RWPE2 (cell line): ENCODE measurements around the gene WDR64.

Source experiments
- ATAC-seq: fragments of 200-7000 bp; cut with Tn5 transposase; 3 replicates; pipeline ENCODE4 v1.9.1; 2021; ENCODE audit warnings: low read depth
- DNase-seq: peaks from one replicate; pipeline ENCODE4 v3.0.0-alpha.2; 2020; ENCODE audit warnings: low spot score
- H3K27ac ChIP-seq: fragments of 450-650 bp; 2 replicates; pipeline ENCODE4 v1.5.1; 2017; ENCODE audit warnings: mild to moderate bottlenecking; ENCODE audit not compliant: poor library complexity, severe bottlenecking
- H3K27me3 ChIP-seq: fragments of 250-450 bp; sonication (Bioruptor Pico); 2 replicates; pipeline ENCODE4 v1.5.1; 2021; ENCODE audit warnings: mild to moderate bottlenecking, moderate library complexity; ENCODE audit not compliant: insufficient read depth, poor library complexity, severe bottlenecking
- H3K36me3 ChIP-seq: fragments of 250-450 bp; sonication (Bioruptor Pico); 2 replicates; pipeline ENCODE4 v1.5.1; 2020; ENCODE audit warnings: low read depth, mild to moderate bottlenecking, moderate library complexity
- H3K4me1 ChIP-seq: fragments of 250-450 bp; sonication (Bioruptor Pico); 2 replicates; pipeline ENCODE4 v1.5.1; 2021; ENCODE audit warnings: mild to moderate bottlenecking, moderate library complexity; ENCODE audit not compliant: insufficient read depth, poor library complexity, severe bottlenecking
- H3K4me3 ChIP-seq: fragments of 250-450 bp; sonication (Bioruptor Pico); 2 replicates; pipeline ENCODE4 v1.5.1; 2021; ENCODE audit warnings: mild to moderate bottlenecking, moderate library complexity; ENCODE audit not compliant: severe bottlenecking
- H3K9me3 ChIP-seq: fragments of 250-450 bp; sonication (Bioruptor Pico); 2 replicates; pipeline ENCODE4 v1.5.1; 2021; ENCODE audit warnings: mild to moderate bottlenecking, moderate library complexity; ENCODE audit not compliant: severe bottlenecking
- CTCF ChIP-seq: fragments of 450-650 bp; IDR thresholded peaks from one replicate; pipeline ENCODE4 v1.5.1; 2017; ENCODE audit warnings: mild to moderate bottlenecking, moderate library complexity; ENCODE audit not compliant: poor library complexity, severe bottlenecking

The WDR64 gene

DNA sequence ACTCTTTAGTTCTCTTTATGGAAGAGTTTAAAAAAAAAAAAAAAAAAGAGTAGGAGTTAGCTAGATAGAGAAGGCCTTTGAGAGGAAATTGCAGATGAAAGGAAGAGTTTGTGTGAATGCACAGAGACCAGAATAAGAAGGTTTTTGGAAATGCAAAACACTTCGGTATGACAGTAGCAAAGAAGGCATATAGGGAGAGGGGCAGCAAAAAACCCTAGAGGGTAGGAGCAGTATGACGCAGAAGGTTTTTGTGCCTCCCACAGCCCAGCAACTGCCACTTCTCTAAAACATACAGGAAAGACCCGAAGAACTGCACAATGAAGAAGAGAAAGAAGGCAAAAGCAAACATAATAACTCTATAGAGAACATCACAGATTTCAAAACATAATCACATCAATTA lies 84.3 kb downstream of the WDR64 start:
- H3K36me3 ChIP-seq, result no peaks in the 10 kb centered on the region
- no peak for TF ChIP-seq CTCF
- no peak overlapping the region for H3K27ac ChIP-seq
- DNase-seq (no peak), ATAC-seq (no peak)
- no peaks in the 10 kb centered on the region for H3K4me1 ChIP-seq
- no peaks in the 10 kb centered on the region for H3K9me3 ChIP-seq
- H3K4me3 ChIP-seq, result no peak overlapping the region
- no peaks in the 10 kb centered on the region for H3K27me3 ChIP-seq

DNA sequence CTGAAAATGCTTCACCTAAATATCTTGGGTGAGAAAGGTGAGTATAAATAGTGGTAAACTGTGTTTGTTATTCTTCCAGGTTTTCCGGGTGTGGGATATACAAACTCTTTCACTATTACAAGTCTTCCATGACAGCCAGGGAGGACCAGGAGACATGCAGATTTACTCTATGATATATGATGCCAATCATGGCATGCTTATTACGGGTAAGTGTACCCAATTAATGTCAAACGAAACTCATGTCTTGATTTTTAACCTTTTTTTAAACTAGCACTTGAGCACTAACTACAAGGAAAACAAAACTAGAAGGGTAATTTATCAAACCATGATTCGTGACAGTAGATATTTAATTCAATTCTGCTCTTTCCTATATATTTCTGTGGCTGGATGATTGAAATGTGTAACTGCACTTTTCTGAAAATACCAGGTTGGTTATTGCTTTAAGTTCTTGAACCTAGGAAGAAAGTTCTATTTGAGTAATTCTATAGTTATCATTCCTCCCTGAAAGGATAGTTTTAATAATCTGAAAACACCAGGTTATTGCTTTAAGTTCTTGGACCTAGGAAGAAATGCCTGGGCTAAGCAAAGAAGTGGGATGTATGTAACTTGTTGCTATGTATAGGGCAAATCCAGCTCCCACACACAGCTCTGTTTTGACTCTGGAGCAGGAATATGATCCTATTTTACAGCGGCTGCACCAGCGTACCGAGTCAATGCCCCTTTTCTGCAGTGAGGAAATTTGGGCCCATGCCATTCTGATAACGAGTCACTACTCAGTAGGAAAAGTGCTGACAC lies 86.4 kb downstream of the WDR64 start:
- no peak for DNase-seq
- no peak for ATAC-seq
- no peaks in the 10 kb centered on the region for H3K36me3 ChIP-seq
- H3K9me3 ChIP-seq, result no peaks in the 10 kb centered on the region
- no peaks in the 10 kb centered on the region for H3K4me1 ChIP-seq
- no peaks in the 10 kb centered on the region for H3K27me3 ChIP-seq
- H3K27ac ChIP-seq, result no peak overlapping the region
- H3K4me3 ChIP-seq, result no peak overlapping the region
- no peak for TF ChIP-seq CTCF

GRCh38 chr1:241742084-241742483 lies 90.0 kb downstream of the WDR64 start:
- ATAC-seq (no peak), DNase-seq (no peak)
- no peak for TF ChIP-seq CTCF
- no peaks in the 10 kb centered on the region for H3K9me3 ChIP-seq
- no peak overlapping the region for H3K4me3 ChIP-seq
- no peaks in the 10 kb centered on the region for H3K4me1 ChIP-seq
- no peaks in the 10 kb centered on the region for H3K36me3 ChIP-seq
- no peaks in the 10 kb centered on the region for H3K27me3 ChIP-seq
- no peak overlapping the region for H3K27ac ChIP-seq

- H3K27ac ChIP-seq, result no peak overlapping the region
- H3K4me3 ChIP-seq, result no peak overlapping the region
- no peak for TF ChIP-seq CTCF
- no peaks in the 10 kb centered on the region for H3K36me3 ChIP-seq
- peaks cover under 1% of the 10 kb centered on the region for H3K4me1 ChIP-seq
- ATAC-seq (no peak), DNase-seq (no peak)
- H3K9me3 ChIP-seq, result no peaks in the 10 kb centered on the region
- H3K27me3 ChIP-seq, result no peaks in the 10 kb centered on the region
Observed at GRCh38 chr1:241744591-241744990, 92.5 kb downstream of the WDR64 start.

DNA sequence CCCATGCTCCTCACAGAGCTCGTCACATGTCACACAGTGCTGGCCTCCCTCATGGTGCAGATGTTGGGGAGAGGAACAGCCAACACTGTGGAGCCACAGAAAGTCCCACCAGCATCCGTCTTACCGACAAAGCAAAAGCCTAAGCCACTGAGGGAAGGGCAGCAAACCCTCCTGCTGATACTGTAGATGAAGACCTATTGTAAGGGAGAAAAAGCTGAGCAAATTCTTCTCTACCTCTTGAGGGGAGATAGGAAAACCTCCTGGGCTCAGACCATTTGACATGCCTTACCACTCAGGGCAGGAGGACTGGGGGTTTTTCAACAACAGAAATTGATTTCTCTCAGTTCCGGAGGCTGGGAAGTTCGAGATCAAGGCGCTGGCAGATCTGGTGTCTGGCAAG lies 95.9 kb downstream of the WDR64 start:
- Histone ChIP-seq H3K27ac (no peak overlapping the region), H3K9me3 (no peaks in the 10 kb centered on the region), H3K36me3 (no peaks in the 10 kb centered on the region), H3K4me3 (no peak overlapping the region), H3K27me3 (no peaks in the 10 kb centered on the region), H3K4me1 (peaks cover 4% of the 10 kb centered on the region)
- TF ChIP-seq CTCF, result no peak
- DNase-seq, result no peak
- ATAC-seq, result no peak
